GM18951 (cell line): ENCODE results near the gene DUSP9.
"Not testable (repeated sequence)": the region's sequence is repeated elsewhere in the genome, so short reads cannot be mapped to it uniquely, and the experiment has no call there.

Source experiments
- POLR2A ChIP-seq: IDR thresholded peaks from 4 replicates; pipeline ENCODE4 v1.6.1; 2011; ENCODE audit warnings: mild to moderate bottlenecking; ENCODE audit not compliant: insufficient read length, insufficient read depth; ENCODE audit errors: extremely low read depth
- in situ Hi-C: fragments of 300-500 bp; cut with MboI; formaldehyde crosslinking; loops from one replicate; pipeline ENCODE4 v1.12.0; 2022; ENCODE audit warnings: low sequenced_read_pairs, mixed read lengths, inconsistent platforms; ENCODE audit not compliant: unreplicated experiment

DUSP9 gene

GRCh38 chrX:153694687-153695270 is 47.8 kb downstream of the DUSP9 start:
- in situ Hi-C loops, result no loop called here
- no peak for TF ChIP-seq POLR2A

DNA sequence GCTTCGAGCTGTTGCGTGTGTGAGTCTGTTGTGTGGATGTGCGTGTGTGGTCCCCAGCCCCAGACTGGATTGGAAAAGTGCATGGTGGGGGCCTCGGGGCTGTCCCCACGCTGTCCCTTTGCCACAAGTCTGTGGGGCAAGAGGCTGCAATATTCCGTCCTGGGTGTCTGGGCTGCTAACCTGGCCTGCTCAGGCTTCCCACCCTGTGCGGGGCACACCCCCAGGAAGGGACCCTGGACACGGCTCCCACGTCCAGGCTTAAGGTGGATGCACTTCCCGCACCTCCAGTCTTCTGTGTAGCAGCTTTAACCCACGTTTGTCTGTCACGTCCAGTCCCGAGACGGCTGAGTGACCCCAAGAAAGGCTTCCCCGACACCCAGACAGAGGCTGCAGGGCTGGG is 49.1 kb downstream of the DUSP9 start:
- in situ Hi-C loops, result no loop called here
- TF ChIP-seq POLR2A, result no peak

GRCh38 chrX:153696538-153696937 is 49.5 kb downstream of the DUSP9 start:
- in situ Hi-C loops, result not testable (repeated sequence)

- in situ Hi-C loops, result not testable (repeated sequence)
Measured at GRCh38 chrX:153696986-153697722, 50.2 kb downstream of the DUSP9 start.

DNA sequence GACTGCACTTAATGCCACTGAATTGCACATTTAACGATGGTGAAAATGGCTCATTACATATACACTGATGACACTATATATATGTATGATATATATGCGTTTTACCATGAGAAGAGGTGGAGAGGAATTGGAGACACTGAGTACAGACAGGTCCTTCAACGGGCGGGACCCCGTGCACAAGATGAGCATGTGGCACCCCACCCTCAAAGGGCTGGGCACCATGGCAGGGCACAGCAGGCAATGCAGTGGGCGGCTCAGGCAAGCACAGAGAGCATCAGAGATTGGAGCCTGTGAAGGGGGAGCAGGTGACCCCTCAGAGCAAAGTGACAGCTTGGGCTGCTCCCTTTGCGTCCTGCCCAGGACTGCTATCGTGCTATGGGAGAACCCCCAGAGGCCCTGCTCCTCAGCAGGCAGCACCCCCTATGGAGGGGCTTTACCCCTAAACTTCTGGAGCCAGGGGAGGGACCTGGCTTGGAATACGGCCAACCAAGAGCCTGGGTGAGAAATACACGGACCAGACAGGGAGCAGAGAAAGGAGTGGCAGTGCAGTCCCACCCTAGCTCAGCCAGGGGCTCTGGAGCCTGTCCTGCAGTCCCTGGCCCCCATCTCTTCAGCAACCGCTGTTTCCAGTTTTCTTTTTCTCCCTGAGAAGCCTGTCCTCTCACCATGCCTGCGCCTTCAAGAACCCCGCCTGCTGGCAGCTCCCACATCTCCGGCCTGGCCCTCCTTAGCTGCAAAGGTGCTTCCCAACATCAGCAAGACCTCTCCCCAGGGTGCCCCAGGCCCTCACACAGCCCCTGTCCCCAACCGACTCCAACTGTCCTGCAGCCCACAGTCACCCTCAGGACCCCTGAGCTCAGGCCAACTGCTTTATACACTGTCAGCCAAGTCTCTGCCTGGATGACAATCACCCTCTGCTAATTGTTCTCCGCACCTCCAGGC is 51.2 kb downstream of the DUSP9 start:
- in situ Hi-C loops, result no loop called here
- TF ChIP-seq POLR2A, result no peak

GRCh38 chrX:153699210-153699783 is 52.3 kb downstream of the DUSP9 start:
- in situ Hi-C loops, result not testable (repeated sequence)

- in situ Hi-C loops, result not testable (repeated sequence)
Measured at GRCh38 chrX:153699784-153700371, 52.9 kb downstream of the DUSP9 start.

DNA sequence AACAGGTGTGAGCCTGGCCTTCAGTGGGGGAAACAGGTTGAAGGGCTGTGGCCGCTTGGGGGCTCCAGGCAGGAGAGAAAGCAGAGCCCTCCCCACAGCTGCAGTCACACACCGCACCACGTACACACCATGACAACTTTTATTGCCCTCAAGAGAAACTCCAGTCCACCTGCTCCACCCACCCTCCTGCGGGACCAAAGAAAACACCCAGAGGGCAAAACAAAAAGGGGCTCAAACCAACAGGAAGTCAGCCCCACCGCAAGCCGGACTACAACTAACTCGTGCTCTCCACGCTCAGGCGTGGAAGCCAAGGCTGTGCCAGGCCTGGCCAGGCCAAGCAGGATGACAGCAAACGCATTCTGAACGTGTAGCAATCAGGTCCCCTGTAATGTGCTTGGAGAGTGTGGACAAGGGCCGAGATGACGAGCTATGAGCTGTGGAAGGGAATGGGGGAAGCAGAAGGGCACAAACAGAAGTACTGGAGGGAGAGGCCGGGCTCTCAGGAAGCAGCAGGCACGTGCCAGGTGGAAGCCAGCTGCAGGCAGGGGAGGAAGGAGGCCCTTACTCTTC is 53.5 kb downstream of the DUSP9 start:
- no peak for TF ChIP-seq POLR2A
- in situ Hi-C loops, result no loop called here
